H9 (cell line): ENCODE results near the gene RAP1B. TPM values are rescaled to one million over a fixed set of nuclear protein-coding genes. Genes with fewer than 3 reads are reported as not detected.

ENCODE experiments used
- DNase-seq: peaks from one replicate; pipeline ENCODE4 v3.0.0-alpha.2; 2017
- H2AFZ ChIP-seq: one replicate; pipeline ENCODE4 v1.6.1; 2013; ENCODE audit warnings: mild to moderate bottlenecking, low read length, control low read depth, moderate library complexity
- H2AK5ac ChIP-seq: 2 replicates; pipeline ENCODE4 v1.6.1; 2013; ENCODE audit warnings: low read length, control low read depth, mixed read lengths; ENCODE audit not compliant: insufficient read length
- H2BK120ac ChIP-seq: one replicate; pipeline ENCODE4 v1.6.1; 2013; ENCODE audit warnings: low read depth, mild to moderate bottlenecking, low read length, control low read depth, inconsistent platforms; ENCODE audit not compliant: poor library complexity, severe bottlenecking
- H2BK12ac ChIP-seq: 2 replicates; pipeline ENCODE4 v1.6.1; 2013; ENCODE audit warnings: low read length, control low read depth, mixed read lengths, low read depth; ENCODE audit not compliant: insufficient read length
- H2BK15ac ChIP-seq: 2 replicates; pipeline ENCODE4 v1.6.1; 2013; ENCODE audit warnings: low read depth, low read length, control low read depth
- H2BK20ac ChIP-seq: one replicate; pipeline ENCODE4 v1.6.1; 2013; ENCODE audit warnings: low read depth, mild to moderate bottlenecking, low read length, control low read depth, inconsistent platforms; ENCODE audit not compliant: poor library complexity, severe bottlenecking
- H2BK5ac ChIP-seq: 2 replicates; pipeline ENCODE4 v1.6.1; 2013; ENCODE audit warnings: low read length, control low read depth, mixed read lengths; ENCODE audit not compliant: insufficient read length
- H3K14ac ChIP-seq: 2 replicates; pipeline ENCODE4 v1.6.1; 2013; ENCODE audit warnings: low read length, control low read depth; ENCODE audit not compliant: insufficient read depth
- H3K18ac ChIP-seq: 2 replicates; pipeline ENCODE4 v1.6.1; 2013; ENCODE audit warnings: low read depth, mild to moderate bottlenecking, mixed read lengths, low read length, control low read depth; ENCODE audit not compliant: insufficient read length
- H3K23ac ChIP-seq: 2 replicates; pipeline ENCODE4 v1.6.1; 2013; ENCODE audit warnings: low read length, control low read depth, mixed read lengths, low read depth; ENCODE audit not compliant: insufficient read length
- H3K23me2 ChIP-seq: 2 replicates; pipeline ENCODE4 v1.6.1; 2013; ENCODE audit warnings: low read depth, mild to moderate bottlenecking, mixed read lengths, low read length, control low read depth; ENCODE audit not compliant: insufficient read length, poor library complexity, severe bottlenecking
- H3K27ac ChIP-seq: 2 replicates; pipeline ENCODE4 v1.5.1; 2013; ENCODE audit warnings: low read length, control low read depth, mixed read lengths, low read depth; ENCODE audit not compliant: insufficient read length
- H3K27me3 ChIP-seq: 2 replicates; pipeline ENCODE4 v1.6.1; 2013; ENCODE audit warnings: low read length, control low read depth, inconsistent platforms; ENCODE audit not compliant: insufficient read depth
- H3K4ac ChIP-seq: 2 replicates; pipeline ENCODE4 v1.6.1; 2013; ENCODE audit warnings: low read depth, mild to moderate bottlenecking, control low read depth, inconsistent platforms, low read length, moderate library complexity
- H3K4me1 ChIP-seq: 2 replicates; pipeline ENCODE4 v1.6.1; 2013; ENCODE audit warnings: low read length, control low read depth, inconsistent platforms; ENCODE audit not compliant: insufficient read depth
- H3K4me2 ChIP-seq: 2 replicates; pipeline ENCODE4 v1.6.1; 2013; ENCODE audit warnings: low read length, control low read depth, mixed read lengths; ENCODE audit not compliant: insufficient read length, insufficient read depth
- H3K56ac ChIP-seq: 2 replicates; pipeline ENCODE4 v1.6.1; 2013; ENCODE audit warnings: low read depth, mild to moderate bottlenecking, mixed read lengths, low read length, control low read depth; ENCODE audit not compliant: insufficient read length
- H3K79me1 ChIP-seq: 2 replicates; pipeline ENCODE4 v1.6.1; 2013; ENCODE audit warnings: low read depth, mild to moderate bottlenecking, moderate library complexity, low read length, control low read depth, inconsistent platforms; ENCODE audit not compliant: insufficient read depth, poor library complexity, severe bottlenecking
- H3K79me2 ChIP-seq: 2 replicates; pipeline ENCODE4 v1.6.1; 2013; ENCODE audit warnings: low read length, control low read depth, inconsistent platforms; ENCODE audit not compliant: insufficient read depth
- H3K9ac ChIP-seq: 2 replicates; pipeline ENCODE4 v1.6.1; 2013; ENCODE audit warnings: low read length, control low read depth, mixed read lengths; ENCODE audit not compliant: insufficient read length; ENCODE audit errors: extremely low read depth
- H3K9me3 ChIP-seq: one replicate; pipeline ENCODE4 v1.6.1; 2013; ENCODE audit warnings: low read depth, low read length, inconsistent platforms; ENCODE audit not compliant: control insufficient read depth
- H3T11ph ChIP-seq: one replicate; pipeline ENCODE4 v1.6.1; 2013; ENCODE audit warnings: mild to moderate bottlenecking, low read length, control low read depth, inconsistent platforms
- H4K20me1 ChIP-seq: one replicate; pipeline ENCODE4 v1.6.1; 2013; ENCODE audit not compliant: control insufficient read depth, insufficient read length, insufficient read depth
- H4K5ac ChIP-seq: 2 replicates; pipeline ENCODE4 v1.6.1; 2013; ENCODE audit warnings: low read depth, mild to moderate bottlenecking, mixed read lengths, low read length, control low read depth; ENCODE audit not compliant: insufficient read length
- H4K8ac ChIP-seq: replicated peaks from 2 replicates; pipeline ENCODE4 v1.6.1; 2013; ENCODE audit warnings: low read length, control low read depth, mixed read lengths, low read depth; ENCODE audit not compliant: insufficient read length
- H4K91ac ChIP-seq: 2 replicates; pipeline ENCODE4 v1.6.1; 2013; ENCODE audit warnings: low read depth, mild to moderate bottlenecking, moderate library complexity, mixed read lengths, low read length, control low read depth; ENCODE audit not compliant: insufficient read length
- H3K27ac Mint-ChIP-seq, 3 experiments: 2 replicates in 2 of 3; 3 replicates in 1 of 3; pipeline ENCODE4 v1.8.0; 2020 to 2021; ENCODE audit warnings: mixed read lengths in 3 of 3, mild to moderate bottlenecking in 1 of 3, moderate library complexity in 1 of 3
- H3K27me3 Mint-ChIP-seq: 2 replicates; pipeline ENCODE4 v1.8.0; 2021; ENCODE audit warnings: low read depth, mild to moderate bottlenecking, moderate library complexity, mixed read lengths
- H3K36me3 Mint-ChIP-seq, 3 experiments: 2 replicates in 2 of 3; 3 replicates in 1 of 3; pipeline ENCODE4 v1.8.0; 2020 to 2021; ENCODE audit warnings: low read depth in 3 of 3, mixed read lengths in 3 of 3; ENCODE audit not compliant: insufficient read depth in 1 of 3
- H3K4me1 Mint-ChIP-seq, 2 experiments: 2 replicates each; pipeline ENCODE4 v1.8.0; 2020; ENCODE audit warnings: mixed read lengths in 2 of 2
- H3K4me3 Mint-ChIP-seq, 2 experiments: 2 replicates in 1 of 2; 3 replicates in 1 of 2; pipeline ENCODE4 v1.8.0; 2020 to 2021; ENCODE audit warnings: mild to moderate bottlenecking in 2 of 2, mixed read lengths in 2 of 2, moderate library complexity in 1 of 2
- H3K9me3 Mint-ChIP-seq, 2 experiments: 2 replicates in 1 of 2; 3 replicates in 1 of 2; pipeline ENCODE4 v1.8.0; 2020; ENCODE audit warnings: mild to moderate bottlenecking in 2 of 2, mixed read lengths in 2 of 2, moderate library complexity in 1 of 2
- CTCF ChIP-seq: fragments of 200-600 bp; sonication (generic); conservative IDR thresholded peaks from 3 replicates; pipeline ENCODE4 v1.8.0; 2021; ENCODE audit warnings: antibody characterized with exemption, mild to moderate bottlenecking
- WGBS: extraction: QIAGEN DNeasy Blood & Tissue Kit; methylation state at CpG from one replicate; pipeline ENCODE4 v1.1.7; 2013; ENCODE audit warnings: missing lambda C conversion rate, low lambda C conversion rate, mixed read lengths; ENCODE audit not compliant: insufficient read length; ENCODE audit errors: extremely low coverage; 5-methylcytosine and 5-hydroxymethylcytosine counted together
- total RNA-seq: library from RNA; stranded (reverse); gene quantifications from 2 replicates; pipeline ENCODE4 v1.2.1, GENCODE V29; 2021

Gene RAP1B
- total RNA-seq, 1 experiment from 2014 or later = 97.7 TPM

DNA sequence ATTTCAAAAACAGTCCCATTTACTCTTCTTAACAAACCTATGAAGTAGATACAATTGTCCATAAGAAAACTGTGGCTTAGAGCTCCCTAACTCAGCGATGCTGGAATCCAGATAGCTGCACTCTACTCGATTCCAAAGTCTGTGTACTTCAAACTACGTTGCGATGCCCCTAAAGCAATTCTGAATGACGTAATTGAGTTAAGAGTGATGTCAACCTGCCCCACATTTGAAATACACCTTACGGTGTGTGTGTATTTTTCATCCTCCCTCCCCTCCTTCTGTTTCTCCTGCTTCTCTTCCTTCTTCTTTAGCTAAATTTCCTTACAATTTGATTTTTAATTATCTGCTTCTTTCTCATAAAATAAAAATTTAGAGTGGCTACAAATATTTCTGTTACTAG is 31.9 kb upstream of the RAP1B start:
- no peak for DNase-seq
- Histone ChIP-seq H3K4me1 (no peaks in the 10 kb centered on the region), H2AFZ (no peak overlapping the region), H3K79me1 (no peaks in the 10 kb centered on the region), H3K23me2 (no peaks in the 10 kb centered on the region), H3K79me2 (no peaks in the 10 kb centered on the region), H3K4ac (no peak overlapping the region), H2BK5ac (no peak overlapping the region), H3K23ac (no peak overlapping the region), H4K20me1 (no peaks in the 10 kb centered on the region), H4K91ac (no peak overlapping the region), H2BK12ac (no peak overlapping the region), H3K14ac (no peak overlapping the region), H2BK120ac (no peak overlapping the region), H2BK15ac (no peak overlapping the region), H2BK20ac (no peak overlapping the region), H4K8ac (no peak overlapping the region), H3K4me2 (no peak overlapping the region), H3T11ph (no peak overlapping the region), H3K56ac (no peak overlapping the region), H3K9me3 (no peaks in the 10 kb centered on the region), H3K9ac (no peak overlapping the region), H3K27ac (no peak overlapping the region), H3K18ac (no peak overlapping the region), H2AK5ac (no peak overlapping the region), H4K5ac (no peak overlapping the region), H3K27me3 (no peaks in the 10 kb centered on the region)
- no CpG with 5 or more reads among the region's 6 CpGs for WGBS
- Mint-ChIP-seq H3K27ac (no peak overlapping the region), H3K4me3 (no peak overlapping the region), H3K9me3 (no peaks in the 10 kb centered on the region), H3K27me3 (no peaks in the 10 kb centered on the region), H3K36me3 (no peaks in the 10 kb centered on the region), H3K4me1 (peaks cover 0 to 3% of the 10 kb centered on the region in 2 experiments; a peak in 1 of 4 replicates)
- TF ChIP-seq CTCF = no peak
